Kidney (tissue), 14 donors: ENCODE data around the gene FAR1. TPM values are rescaled to one million over a fixed set of nuclear protein-coding genes. Genes with fewer than 3 reads are reported as not detected.

ENCODE experiments used
- DNase-seq, 5 donors: peaks; one replicate each; pipeline ENCODE4 v3.0.0-alpha.2; 2013 to 2020
- FAIRE-seq: peaks from 2 replicates; lab custom pipeline; 2012; peaks lifted over from hg19 to GRCh38; lab: Jason Lieb, UNC
- H3K27ac ChIP-seq, 2 donors: one replicate each; pipeline ENCODE4 v1.7.0; 2013; ENCODE audit warnings: low read depth in 2 of 2, low read length in 2 of 2, inconsistent platforms in 1 of 2
- H3K27me3 ChIP-seq: one replicate; pipeline ENCODE4 v1.7.1; 2013; ENCODE audit warnings: low read length, inconsistent platforms; ENCODE audit not compliant: control insufficient read depth, insufficient read depth
- H3K36me3 ChIP-seq, 3 donors: one replicate each; pipeline versions ENCODE4 v1.7.0 to v1.7.1; 2013; ENCODE audit warnings: low read length in 3 of 3, control low read depth in 1 of 3, inconsistent platforms in 1 of 3; ENCODE audit not compliant: insufficient read depth in 3 of 3, control insufficient read depth in 2 of 3
- H3K4me1 ChIP-seq, 3 donors: one replicate each; pipeline versions ENCODE4 v1.7.0 to v1.7.1; 2013; ENCODE audit warnings: low read length in 3 of 3, inconsistent platforms in 1 of 3, low read depth in 1 of 3; ENCODE audit not compliant: control insufficient read depth in 2 of 3, insufficient read depth in 2 of 3
- H3K4me3 ChIP-seq, 3 donors: one replicate each; pipeline versions ENCODE4 v1.7.0 to v1.8.1; 2013; ENCODE audit warnings: low read length in 3 of 3, control low read depth in 1 of 3, inconsistent platforms in 1 of 3
- H3K9ac ChIP-seq, 3 donors: one replicate each; pipeline versions ENCODE4 v1.7.0 to v1.7.1; 2013; ENCODE audit warnings: low read length in 3 of 3, control low read depth in 1 of 3, inconsistent platforms in 1 of 3
- H3K9me3 ChIP-seq, 3 donors: one replicate each; pipeline versions ENCODE4 v1.7.0 to v1.7.1; 2013; ENCODE audit warnings: low read length in 3 of 3, control low read depth in 1 of 3, inconsistent platforms in 1 of 3; ENCODE audit not compliant: control insufficient read depth in 2 of 3, insufficient read depth in 1 of 3
- intact Hi-C: fragments of 100-400 bp; cut with DNase I; formaldehyde crosslinking; loops from one replicate; pipeline ENCODE4 v1.11.1; 2022
- polyA plus RNA-seq: library from polyadenylated mRNA; stranded (reverse); fragments of 350-450 nt; fragmentation: Illumina TruSeq; extraction: RNeasy Lipid Tissue Mini Kit (QIAGEN cat#74804); gene quantifications from one replicate; pipeline ENCODE4 v1.2.3, GENCODE V29; 2014; ENCODE audit warnings: low read depth, low replicate concordance; ENCODE audit not compliant: insufficient read depth
- total RNA-seq: library from RNA; stranded (reverse); fragmentation: NEBNext Ultra II Directional; extraction: Animal tissue kit (Norgen Biotek cat#: 25700); gene quantifications from one replicate; pipeline ENCODE4 v1.2.1, GENCODE V29; 2021
- TF ChIP-seq, protein P1 (sequence below): IDR thresholded peaks from 3 replicates; pipeline ENCODE4 v1.5.1; 2012; ENCODE audit warnings: mild to moderate bottlenecking, moderate library complexity, borderline replicate concordance; ENCODE audit not compliant: insufficient read depth; ENCODE audit errors: extremely low read depth
- donor health status: control.
- donor health status: control.
- donor health status: control.
- donor health status: control.
- donor health status: control.
- donor health status: DM: yes; HTN: yes; CAD: no.
- donor health status: Normal renal cell carcinoma (clear cell type).

Gene FAR1
- total and polyA plus RNA-seq, 2 donors from 2014 or later: 12.6 to 53.7 TPM

DNA sequence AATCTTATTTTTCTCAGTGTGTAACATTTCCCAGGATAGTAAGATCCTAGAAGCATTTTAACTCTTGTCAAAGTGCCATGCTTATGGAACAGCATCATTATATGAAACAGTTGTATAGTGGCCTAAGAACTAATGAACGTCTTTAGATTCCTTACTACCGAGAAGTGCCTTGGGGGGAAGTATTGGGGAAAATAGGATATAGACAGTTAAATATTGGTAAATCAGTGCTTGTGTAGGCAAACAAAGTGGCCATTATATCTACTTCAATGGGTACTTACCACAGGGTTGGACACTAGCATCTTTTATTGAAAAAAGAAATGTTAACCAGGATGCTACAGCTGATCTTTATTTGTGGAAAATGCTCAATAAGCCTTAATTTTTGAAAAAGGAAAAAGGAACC, 11.3 kb downstream of the FAR1 start:
- H3K36me3 ChIP-seq: no peaks in the 10 kb centered on the region
- FAIRE-seq (no peak), DNase-seq (no peak)
- H3K27ac ChIP-seq: no peak overlapping the region
- no peaks in the 10 kb centered on the region for H3K9me3 ChIP-seq
- intact Hi-C loops: no loop called here
- TF ChIP-seq, protein P1, sequence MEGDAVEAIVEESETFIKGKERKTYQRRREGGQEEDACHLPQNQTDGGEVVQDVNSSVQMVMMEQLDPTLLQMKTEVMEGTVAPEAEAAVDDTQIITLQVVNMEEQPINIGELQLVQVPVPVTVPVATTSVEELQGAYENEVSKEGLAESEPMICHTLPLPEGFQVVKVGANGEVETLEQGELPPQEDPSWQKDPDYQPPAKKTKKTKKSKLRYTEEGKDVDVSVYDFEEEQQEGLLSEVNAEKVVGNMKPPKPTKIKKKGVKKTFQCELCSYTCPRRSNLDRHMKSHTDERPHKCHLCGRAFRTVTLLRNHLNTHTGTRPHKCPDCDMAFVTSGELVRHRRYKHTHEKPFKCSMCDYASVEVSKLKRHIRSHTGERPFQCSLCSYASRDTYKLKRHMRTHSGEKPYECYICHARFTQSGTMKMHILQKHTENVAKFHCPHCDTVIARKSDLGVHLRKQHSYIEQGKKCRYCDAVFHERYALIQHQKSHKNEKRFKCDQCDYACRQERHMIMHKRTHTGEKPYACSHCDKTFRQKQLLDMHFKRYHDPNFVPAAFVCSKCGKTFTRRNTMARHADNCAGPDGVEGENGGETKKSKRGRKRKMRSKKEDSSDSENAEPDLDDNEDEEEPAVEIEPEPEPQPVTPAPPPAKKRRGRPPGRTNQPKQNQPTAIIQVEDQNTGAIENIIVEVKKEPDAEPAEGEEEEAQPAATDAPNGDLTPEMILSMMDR: no peak
- no peaks in the 10 kb centered on the region for H3K27me3 ChIP-seq
- H3K4me1 ChIP-seq: no peaks in the 10 kb centered on the region
- H3K4me3 ChIP-seq: no peak overlapping the region
- H3K9ac ChIP-seq: no peak overlapping the region

DNA sequence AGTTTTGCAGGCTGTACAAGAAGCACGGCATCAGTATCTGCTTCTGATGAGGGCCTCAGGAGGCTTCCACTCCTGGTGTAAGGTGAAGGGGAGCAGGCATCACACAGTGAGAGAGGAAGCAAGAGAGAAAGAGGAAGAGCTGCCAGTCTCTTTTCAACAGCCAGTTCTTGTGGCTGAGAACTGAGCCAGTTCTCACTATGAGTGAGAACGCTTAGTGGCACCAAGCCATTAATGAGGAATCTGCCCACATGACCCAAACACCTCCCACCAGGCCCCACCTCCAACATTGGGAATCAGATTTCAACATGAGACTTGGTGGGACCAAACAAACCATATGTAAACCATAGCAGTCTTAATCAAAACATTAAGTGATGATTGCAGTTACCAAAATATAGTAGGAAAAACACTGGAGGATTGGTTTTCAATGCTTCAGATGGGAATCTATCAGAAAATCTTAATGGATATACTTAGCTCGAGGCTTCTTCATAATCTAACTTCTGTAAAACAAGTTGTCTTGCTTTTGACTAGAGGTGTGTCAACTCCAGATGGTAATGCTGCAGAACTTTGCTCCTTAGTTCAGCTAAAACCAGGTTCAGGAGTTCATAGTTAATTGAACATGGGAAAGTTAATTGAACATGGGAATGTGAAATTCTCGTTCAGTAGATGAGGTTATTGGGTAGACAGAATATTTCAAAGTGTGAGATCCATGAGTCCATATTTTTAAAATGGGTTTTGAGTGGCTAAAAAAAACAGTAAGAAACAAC, 12.2 kb downstream of the FAR1 start:
- DNase-seq: no peak
- Histone ChIP-seq H3K9me3 (no peaks in the 10 kb centered on the region), H3K4me3 (no peak overlapping the region), H3K4me1 (no peaks in the 10 kb centered on the region), H3K27ac (no peak overlapping the region), H3K36me3 (no peaks in the 10 kb centered on the region), H3K9ac (no peak overlapping the region), H3K27me3 (no peaks in the 10 kb centered on the region)
- FAIRE-seq: no peak
- intact Hi-C loops: no loop called here
- TF ChIP-seq, protein P1: no peak

GRCh38 chr11:13681446-13681845, 13.0 kb downstream of the FAR1 start:
- H3K9ac ChIP-seq: no peak overlapping the region
- no peak for DNase-seq
- no peaks in the 10 kb centered on the region for H3K9me3 ChIP-seq
- no peak overlapping the region for H3K4me3 ChIP-seq
- intact Hi-C loops: no loop called here
- no peaks in the 10 kb centered on the region for H3K4me1 ChIP-seq
- no peaks in the 10 kb centered on the region for H3K27me3 ChIP-seq
- H3K36me3 ChIP-seq: no peaks in the 10 kb centered on the region
- FAIRE-seq: no peak
- TF ChIP-seq, protein P1: no peak
- no peak overlapping the region for H3K27ac ChIP-seq
